Fibroblast of skin of right quadriceps (primary cell): Measurements from ENCODE around the gene PITX1.
A peak's percentile ranks its signal among the peaks of the same experiment; 100 is the strongest.
"Not testable (repeated sequence)": the region's sequence is repeated elsewhere in the genome, so short reads cannot be mapped to it uniquely, and the experiment has no call there.

Experiments
- DNase-seq: peaks from one replicate; pipeline ENCODE4 v3.0.0-alpha.2; 2013

PITX1 gene

DNA sequence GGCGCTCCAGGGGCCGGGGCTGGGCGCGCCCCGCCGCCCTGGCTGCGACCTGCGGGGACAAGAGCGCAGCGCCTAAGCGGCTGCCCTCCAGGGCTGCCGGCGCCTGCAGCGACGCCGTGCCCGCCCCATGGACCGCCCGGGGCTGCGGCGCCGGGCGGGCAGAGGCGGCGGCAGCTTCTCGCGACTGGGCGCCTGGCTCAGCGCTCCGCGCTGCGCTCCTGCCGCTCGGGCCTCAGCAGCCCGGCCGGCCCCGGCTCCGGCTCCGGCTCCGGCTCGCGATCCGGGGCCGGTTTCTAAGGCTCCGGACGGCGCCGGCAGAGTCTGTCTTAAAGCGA is at the start of gene PITX1:
PITX1 (minus strand) TSS at position 328 of the 335 bp plus-strand sequence. CDS start 347 bp downstream, outside the sequence.
- DNase-seq = no peak

DNA sequence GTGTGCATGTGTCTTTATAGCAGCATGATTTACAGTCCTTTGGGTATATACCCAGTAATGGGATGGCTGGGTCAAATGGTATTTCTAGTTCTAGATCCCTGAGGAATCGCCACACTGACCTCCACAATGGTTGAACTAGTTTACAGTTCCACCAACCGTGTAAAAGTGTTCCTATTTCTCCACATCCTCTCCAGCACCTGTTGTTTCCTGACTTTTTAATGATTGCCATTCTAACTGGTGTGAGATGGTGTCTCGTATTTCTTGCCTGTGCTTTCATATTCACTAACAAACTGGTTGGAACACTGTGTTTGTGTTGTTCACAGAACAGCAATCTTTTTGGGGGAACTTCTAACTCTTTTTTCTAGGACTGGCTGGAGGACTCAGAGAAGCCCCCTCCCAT is 49.3 kb upstream of the PITX1 start:
- not testable (repeated sequence) for DNase-seq

DNA sequence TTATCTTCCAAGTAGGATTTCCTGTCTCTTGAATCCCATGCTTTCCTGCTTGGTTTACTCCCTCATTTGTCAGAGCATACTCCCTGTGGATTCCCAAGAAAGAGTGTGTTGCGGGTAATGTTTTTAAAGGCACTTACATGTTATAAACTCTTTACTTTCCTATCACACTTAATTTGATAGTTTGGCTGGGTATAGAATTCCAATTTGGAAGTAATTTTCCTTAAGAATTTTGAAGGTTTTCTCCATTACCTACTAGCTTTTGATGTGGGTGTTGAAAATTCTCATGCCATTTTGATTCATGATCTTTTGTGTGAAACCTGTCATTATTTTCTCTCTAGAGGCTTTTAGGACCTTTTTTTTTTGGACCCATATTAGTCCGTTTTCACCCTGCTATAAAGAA is 47.2 kb upstream of the PITX1 start:
- no peak for DNase-seq

DNA sequence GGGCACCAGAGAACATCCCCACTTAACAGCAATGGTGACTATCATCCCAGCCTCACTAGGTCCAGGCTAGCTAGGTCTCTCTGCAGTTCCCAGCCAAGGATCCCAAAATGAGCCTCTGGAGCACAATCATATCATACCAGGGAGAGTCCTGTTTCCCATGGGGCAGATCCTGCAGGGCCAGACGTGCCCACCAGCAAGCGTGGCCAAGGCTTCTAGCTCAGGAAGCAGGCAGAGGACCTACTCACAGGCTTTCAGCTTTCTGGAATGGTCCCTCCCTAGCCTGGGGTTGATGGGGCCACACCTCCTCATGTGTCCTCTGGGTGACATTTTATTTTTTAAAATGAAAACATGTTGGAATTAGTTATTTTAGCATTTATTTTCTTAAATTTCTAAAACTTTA is 45.7 kb upstream of the PITX1 start:
- no peak for DNase-seq

DNA sequence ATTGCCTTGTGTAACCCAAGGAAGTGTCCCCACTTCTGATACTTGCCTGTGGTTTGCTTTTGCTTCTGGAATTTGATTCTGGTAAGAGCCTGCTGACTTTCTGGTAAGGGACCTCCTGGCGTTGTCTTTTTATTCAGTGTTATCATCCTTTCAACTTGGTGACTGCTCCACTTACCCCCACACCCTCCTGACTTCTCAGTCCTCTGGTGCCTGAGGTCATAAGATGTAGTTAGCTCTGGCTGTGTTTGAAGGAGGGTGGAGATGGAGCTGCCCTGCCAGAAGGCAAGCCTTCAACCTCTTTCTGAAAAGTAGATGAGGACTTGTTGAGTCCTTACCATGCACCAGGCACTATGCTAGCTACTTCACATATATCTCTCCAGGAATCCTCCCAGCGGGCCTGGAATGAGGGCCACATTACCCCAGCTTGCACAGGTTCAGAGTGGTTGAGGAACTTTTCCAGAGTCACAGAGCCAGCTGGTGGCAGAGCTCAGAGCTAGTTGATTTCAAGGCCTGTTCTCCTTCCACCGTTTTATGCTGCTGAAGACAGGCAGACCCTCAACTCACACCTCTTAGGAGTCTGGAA is 45.2 kb upstream of the PITX1 start:
- DNase-seq = no peak

DNA sequence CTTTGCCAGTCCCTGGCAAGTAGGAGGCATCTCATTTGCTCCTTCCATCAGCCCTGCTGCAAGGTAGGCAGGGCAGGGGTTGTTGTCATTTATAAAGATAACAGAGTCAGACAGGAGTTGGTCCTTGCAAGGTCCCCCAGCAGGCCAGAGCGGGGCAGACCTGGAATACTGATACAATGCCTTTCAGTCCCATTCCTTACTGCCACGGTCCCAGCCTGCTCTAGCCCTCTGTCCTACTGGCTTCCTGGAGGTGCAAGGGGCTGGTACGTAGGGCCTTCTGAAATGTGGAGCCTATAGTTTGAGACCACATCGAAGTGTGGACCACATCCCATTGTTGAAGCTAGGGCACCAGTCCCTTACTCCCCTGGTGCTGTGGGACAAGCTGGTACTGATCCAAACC is 42.8 kb upstream of the PITX1 start:
- no peak for DNase-seq

DNA sequence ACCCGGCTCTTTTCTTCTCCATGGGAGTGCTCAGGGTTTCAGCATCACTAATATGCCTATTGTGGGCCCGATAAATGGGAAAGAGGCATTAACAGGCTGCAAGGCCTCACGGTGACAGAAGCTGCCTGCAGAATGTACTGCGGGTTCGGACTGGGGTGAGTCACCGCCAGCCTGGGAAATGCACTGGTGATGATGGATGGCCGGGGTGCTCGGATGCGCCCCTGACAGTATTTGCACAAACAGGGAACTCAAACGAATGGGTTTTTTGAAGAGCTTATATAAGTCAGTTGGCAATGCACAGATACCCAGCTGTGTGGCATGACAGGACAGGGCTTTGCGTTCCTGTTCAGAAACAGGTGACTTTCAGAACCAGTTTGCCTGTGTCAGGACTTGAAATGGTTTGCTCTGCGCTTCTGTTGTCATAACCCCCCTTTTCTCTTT is 42.0 kb upstream of the PITX1 start:
- no peak for DNase-seq

DNA sequence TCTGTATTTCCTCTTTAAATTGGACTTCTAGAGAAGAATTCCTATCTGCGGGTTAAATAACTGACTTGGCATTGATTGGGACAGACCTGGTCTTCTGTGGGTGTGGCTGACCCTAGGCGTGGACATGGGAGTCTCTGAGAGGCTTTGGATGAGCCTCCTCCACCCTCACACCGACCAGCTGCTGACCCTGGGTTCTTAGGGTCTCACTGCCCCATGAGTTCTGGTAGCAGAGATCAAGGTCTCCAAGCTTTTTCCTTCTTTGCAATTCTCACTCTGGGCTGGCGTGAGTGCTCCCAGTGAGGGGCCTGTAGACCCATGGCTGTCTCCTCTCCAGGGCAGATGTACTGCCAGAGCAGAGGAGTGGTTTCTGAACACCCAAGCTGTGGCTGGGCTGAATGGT is 41.6 kb upstream of the PITX1 start:
- no peak for DNase-seq

DNA sequence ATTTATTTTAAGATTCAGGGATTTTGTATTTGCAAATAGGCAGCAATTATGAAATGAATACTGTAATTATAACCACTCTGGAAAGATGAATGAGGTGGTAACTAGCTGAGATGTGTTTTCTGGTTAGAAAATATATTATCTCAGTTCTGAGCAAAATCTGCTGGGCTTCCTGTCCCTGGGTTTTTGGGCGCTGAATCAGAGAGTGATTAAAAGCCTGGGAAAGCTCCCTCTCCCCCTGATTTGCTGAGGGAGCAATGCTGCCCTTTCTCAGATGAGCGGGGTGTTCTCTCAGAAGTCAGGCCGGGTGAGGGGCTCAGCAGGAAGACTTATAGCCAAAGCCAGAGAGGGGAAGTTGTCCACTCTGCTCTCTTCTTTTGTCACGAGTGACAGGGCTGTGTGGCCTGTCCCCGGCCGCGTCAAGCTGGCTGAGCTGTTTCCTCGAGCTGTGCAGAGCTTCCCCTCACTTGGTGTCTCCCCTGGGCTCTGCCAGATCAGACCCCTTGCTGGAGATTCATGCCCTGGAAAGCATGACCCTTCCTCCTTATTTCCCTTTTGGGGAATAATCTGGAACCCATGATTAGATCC is 39.8 kb upstream of the PITX1 start:
- DNase-seq = peak; percentile 54

DNA sequence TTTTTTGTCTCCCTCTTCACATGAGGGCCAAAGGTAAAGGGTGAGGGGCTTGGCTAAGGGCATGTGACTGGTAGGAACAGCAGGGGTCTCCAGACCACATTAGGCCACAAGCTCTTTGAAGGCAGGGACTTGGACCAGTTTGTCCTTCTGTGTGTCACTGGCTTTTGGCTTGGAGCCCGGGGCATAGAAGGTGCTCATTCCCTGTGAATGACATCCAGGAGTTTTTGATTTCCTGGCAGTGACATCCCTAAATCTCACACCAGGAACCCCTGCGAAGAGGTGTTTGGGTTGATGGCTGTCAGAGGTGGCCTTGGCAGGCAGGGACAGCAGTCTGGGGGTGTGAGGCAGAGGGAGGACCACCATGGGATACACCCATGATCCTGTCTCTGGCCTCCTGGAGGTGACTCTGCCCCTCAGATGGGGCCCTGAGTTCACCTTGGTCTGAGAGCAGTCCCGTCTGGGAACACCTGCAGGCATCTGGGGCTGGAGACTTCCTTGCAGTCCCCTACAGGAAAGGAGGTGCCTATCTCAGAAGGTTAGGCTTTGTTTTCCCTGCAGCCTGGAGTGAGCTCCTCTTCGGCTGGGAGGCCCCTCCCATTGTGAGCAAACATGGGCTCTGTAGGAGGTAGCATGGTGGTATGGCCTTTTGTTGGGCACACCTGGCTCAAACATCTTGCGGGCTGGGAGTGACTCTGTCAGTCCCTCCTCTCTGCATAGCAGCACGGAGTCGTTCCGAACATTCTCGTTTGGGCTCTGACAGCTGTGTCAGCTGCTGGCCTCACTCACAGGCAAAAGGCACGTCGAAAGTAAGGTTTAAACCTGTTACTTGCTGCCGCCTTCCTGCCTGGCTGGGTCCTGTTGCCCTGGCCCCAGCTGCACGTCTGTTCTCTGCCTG is 38.6 kb upstream of the PITX1 start:
- DNase-seq = no peak

DNA sequence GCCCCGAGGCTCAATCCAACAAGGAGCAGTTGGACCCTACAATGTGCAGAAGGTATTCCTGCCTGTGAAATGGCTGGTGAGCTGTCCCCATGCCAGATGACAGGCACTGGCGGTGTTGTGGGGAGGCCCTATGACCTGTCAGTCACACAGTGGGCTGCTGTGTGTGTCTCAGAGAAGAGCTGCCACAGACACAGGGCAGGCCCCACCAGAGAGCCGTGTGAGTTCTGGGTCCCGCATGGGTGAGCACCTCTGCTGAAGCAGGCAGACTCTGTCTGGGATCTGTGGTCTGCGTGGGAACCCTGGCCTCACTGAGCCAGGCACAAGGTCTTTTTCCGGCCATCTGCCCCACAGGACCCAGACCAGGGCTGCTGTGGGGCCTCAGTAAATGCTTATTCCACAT is 37.3 kb upstream of the PITX1 start:
- no peak for DNase-seq

DNA sequence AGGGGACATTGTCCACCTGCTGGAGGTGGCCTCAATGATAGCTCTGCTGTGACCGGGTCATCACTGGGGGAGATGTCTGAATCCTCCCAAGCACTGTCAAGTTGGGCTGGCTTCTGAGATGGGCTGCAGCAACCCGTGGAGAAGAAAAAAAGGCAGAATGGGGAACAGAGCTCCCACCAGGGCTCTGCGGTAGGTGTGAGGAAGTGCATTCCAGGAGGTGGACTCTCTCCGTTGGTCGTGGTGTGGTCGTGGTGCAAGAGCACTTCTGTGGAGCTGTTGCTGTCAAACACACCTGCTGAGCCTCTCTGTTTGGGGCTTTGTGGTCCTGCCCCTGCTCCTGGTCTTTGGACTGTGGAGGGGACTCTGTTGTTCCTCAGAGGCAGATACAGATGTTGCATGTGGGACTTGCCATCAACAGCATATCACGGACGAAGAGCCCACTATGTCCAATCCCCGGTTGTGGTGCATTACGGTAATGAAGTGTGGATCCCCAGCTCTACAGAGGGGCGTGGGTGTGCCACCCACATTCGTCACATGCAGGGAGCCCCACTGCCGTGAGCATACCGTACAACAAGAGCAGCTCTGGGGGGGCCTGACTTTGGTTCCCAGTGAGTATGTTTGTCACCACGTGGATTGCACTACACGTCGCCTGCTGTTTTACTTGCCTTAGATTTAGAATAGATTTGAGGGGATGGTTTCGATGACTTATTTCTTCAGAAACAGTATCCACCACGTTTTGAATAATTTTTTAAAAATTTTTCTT is 36.0 kb upstream of the PITX1 start:
- DNase-seq = no peak

DNA sequence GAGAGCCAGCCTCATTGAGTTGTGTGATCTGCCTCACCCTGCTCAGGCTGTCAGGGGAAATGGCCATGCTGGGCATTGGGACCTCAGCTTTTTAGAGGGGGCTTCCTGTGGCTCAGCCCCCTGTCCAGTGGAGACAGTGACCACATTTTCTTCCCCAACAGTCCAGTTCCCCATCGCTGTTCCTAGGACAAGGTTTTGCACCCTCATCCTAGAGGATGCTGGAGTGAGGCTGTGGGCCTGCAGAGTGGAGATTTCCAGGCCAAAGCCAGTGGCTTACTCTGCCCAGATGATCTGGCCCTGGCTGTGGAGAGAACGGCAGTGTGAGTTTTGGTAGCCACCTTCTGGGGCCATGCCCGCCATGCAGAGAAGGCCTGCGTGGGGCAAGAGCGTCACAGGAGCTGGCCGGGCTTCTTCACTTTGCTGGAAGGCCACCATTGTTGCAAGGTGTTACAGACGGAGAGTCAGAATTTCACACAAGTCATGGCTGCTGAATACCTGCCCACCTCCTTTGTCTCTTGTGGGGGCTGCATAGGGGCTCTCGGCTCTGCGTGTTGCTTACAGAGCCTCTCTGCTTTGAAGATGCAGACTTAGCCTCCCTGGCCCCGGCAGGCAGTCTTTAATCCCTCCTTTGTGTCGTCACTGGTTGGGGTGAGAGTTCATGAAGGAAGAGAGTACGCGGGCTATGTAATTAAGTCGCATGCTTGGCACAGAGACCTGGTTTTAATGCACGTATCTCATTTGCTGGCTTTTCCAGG is 35.2 kb upstream of the PITX1 start:
- DNase-seq = no peak

DNA sequence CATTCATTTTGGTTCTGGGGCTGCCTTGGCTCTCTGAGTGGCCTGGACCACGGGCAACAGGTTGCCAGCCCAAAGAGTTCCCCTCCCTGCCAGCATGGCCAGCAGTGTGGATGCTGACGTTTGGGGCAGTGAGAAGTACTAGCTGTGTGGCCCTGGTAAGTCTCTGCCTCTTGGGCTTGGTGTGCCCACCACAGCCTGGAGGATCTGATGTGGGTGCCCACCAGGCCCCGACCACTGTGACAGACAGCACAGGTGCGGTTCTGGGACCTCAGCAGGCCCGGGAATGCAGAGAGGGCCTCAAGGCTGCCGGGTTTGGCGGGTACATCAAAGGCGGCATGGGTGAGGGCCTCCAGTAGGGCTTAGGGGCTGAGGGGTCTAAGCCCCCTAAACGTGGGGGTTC is 33.6 kb upstream of the PITX1 start:
- no peak for DNase-seq

DNA sequence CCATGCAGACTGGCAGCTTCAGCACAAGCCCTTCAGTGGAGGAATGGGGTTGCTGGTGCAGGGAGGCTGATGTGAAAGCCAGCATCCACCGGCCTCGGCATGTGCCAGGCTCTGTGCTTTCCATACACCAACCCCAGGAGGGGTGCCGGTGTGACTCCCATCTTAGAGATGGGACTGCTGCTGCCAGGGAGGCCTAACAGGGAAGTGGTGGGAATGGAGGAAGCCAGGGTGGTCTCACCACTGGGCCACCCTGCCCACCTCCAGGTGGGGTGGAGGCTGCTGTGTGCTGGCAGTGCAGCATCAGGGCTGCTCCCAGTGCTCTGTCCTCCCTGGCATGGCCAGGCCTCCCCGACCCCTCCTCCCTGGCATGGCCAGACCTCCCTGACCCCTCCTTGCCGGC is 32.8 kb upstream of the PITX1 start:
- DNase-seq = no peak

DNA sequence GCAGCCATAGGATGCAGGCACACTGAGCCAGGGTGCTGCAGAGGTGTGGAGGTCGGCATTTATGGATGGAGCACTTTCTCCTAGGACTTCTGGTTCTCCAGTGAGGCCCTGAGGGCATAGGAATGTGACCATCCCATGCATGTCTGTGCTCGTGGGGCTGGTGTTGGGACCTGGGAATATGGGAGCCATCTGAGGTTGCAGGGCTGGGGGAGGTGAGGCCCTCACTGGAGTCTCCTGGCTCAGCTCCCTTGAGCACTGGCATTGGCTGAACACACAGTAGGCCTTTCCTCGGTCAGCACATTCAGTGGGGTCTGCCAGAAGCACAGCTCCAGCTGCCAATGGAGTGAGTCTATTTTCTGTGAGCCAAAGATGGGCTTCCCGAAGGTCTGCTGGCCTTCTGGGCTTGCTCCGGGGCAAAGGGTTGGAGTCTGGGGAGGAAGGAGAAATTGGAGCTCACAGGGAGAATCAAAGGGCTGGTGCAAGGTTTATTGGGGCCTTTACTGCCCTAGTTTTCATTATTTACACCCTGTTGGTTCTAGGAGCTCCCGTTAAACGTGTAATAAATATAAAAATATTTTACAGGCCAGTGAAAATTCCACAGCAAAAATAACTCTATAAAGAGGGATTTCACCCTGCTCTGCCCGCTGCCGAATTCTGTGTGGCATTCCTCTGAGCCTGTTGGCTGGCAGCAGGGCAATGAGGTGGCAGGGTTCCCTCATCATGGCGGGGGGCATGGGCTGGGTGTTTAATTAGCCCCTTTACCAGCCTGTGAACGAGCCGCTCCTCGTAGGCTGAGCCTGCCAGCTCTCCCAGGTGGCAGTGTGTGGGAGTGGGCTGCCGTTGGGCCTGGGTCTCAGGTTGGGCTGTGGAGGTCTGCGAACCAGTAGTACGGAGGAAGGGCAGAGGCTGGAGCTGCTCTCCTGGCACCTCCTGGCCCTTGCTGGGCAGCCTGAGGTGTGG is 31.6 kb upstream of the PITX1 start:
- no peak for DNase-seq

DNA sequence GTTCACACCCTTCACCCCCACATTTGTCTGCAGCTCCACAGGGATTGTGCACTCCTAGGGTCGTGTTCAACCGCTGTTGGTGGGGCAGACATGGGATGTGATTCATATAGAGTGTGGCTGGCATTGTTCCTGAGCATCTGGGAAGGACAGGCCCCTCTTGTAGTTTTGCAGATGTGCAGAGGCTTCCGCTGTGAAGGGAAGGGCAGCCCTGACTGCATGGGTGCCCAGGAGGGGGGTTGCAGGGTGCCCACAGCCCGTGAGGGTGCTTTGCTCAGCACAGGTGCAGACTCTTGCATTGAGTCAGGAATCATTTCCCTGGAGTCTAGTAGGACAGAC is 30.2 kb upstream of the PITX1 start:
- no peak for DNase-seq

DNA sequence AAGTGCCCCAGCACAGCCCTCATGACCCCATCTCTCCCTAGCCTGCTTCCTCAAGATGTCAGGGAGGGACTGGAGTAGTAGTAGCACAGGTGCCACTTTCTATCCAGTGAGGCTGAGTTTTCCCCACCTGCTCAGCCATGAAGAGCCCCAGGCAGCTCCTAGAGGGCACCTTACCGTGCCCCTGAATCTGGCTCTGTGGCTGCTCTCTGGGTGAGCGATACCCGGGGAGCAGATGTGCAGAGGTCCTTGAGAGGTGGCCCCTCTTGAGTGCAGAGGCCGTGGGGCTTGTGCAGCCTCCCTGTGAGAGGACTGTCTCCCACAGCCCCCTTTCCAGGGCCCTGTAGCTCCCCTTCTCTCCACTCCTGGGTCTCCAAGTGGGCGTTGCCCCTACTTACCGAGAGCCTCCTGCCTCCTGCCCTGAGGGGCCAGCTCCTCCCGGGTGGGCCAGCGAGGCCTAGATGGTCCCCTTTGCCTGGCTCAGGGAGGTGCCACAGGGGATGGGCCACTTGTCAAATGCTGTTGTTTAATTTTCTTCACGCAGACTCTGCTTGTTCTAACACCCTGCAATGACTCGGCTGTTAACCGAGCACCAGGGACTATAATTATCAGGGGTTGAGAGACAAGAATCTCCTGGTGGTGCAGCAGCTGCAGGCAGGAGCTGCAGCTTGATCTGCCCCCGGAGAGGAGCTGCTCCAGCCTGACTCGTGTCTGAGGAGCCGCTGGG is 29.6 kb upstream of the PITX1 start:
- DNase-seq = no peak

DNA sequence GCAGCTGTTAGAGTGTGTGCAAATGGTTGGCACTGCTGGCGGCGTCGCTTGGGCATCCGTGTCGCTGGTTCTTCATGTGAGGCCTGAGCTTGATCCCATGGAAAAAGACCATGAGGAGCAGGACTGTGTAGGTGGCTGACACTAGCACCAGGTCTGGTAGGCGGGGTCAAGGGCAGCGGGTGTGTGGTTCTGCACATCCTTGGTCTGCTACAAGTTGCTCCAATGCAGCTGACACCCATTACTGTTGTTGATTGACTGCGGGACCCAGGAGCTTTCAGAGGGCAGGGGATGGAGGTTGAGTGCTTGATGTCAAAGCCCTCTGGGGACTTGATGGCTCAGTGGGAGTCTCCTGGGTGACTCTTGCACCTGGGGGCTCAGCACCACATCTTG is 29.0 kb upstream of the PITX1 start:
- DNase-seq = no peak

DNA sequence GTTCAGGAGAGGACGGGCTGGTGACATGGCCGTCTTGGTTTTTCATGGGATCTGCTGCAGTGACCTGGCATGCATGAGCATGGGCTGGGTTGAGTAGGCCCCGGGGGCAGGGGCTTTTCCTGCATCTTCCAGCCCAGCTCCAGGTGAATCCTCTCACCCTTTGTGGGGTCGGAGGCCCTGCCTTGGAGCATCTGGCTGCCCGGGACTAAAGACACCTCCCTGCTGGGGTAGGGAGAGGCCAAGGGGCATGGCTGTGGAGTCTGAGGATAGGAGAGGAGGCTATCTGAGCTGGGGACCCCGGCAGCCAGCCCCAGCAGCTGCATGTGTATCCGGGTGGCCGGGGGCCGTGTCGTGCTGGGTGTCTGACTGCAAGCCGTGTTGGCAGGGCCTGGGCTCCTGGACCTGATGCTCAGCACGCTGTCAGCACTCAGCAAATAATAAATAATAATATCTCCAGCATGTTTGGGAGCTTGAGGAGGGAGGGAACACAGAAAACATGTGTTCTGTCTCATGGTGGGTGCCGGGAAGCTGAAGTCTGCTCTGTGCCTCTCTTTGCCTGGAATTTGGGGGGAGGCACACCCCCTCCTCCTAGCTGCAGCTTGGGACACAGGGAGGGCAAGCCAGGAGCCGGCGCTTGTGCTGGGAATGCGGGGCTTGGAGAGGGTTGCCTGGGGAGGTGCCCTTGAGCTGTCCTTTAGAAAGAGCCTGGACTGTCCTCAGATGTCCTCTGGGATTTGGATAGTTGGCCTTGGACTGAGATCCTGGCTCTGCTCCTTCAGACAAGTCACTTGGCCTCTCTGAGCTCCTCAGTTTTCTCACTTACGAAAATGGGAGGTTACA is 28.4 kb upstream of the PITX1 start:
- DNase-seq = no peak
